ENCODE measurements around the gene CD6. TPM values are rescaled to one million over a fixed set of nuclear protein-coding genes. Genes with fewer than 3 reads are reported as not detected.

Gene CD6
- total and polyA plus RNA-seq, 8 donors = 1.1 to 2.8 (median 1.4) TPM; not detected in 2

- peaks cover 6 to 50% (median 27%) of the 10 kb centered on the region in 4 donors for H3K4me1 ChIP-seq
- WGBS, 5 donors = 45 to 62% (median 54%) methylated on average over 7 of the region's 7 CpGs
- H3K4me3 ChIP-seq = no peak overlapping the region
- no peak for TF ChIP-seq POLR2AphosphoS5 (IDR thresholded peaks at IDR 0.05)
- no peak for TF ChIP-seq POLR2A (IDR thresholded peaks at IDR 0.05)
- TF ChIP-seq EP300 (IDR thresholded peaks at IDR 0.05) = no peak
- no peak for TF ChIP-seq CTCF (IDR thresholded peaks at IDR 0.05)
- no peaks in the 10 kb centered on the region for H3K36me3 ChIP-seq
- DNase-seq = peak; percentile 57 to 76
- peak overlapping the region in 1 of 5 donors; percentile 14 for H3K27ac ChIP-seq
- H3K9me3 ChIP-seq = no peaks in the 10 kb centered on the region
- intact Hi-C loops (cut with DNase I; ENCODE audit: low total_unique reads) = no loop called here
- peaks cover 0 to 17% (median 0%) of the 10 kb centered on the region in 3 donors for H3K27me3 ChIP-seq
Observed at GRCh38 chr11:61028135-61028729, 56.8 kb downstream of the CD6 start.

GRCh38 chr11:61032824-61033223, 61.3 kb downstream of the CD6 start:
- H3K36me3 ChIP-seq = no peaks in the 10 kb centered on the region
- intact Hi-C loops (cut with DNase I; ENCODE audit: low total_unique reads) = no loop called here
- H3K27ac ChIP-seq = peak overlapping the region in 1 of 5 donors; percentile 38
- no peaks in the 10 kb centered on the region for H3K27me3 ChIP-seq
- WGBS, 5 donors = 88 to 97% (median 96%) methylated on average over 2 of the region's 2 CpGs
- H3K4me1 ChIP-seq = peaks cover 0 to 39% (median 13%) of the 10 kb centered on the region in 4 donors
- H3K9me3 ChIP-seq = no peaks in the 10 kb centered on the region
- DNase-seq = no peak
- TF ChIP-seq POLR2AphosphoS5 (IDR thresholded peaks at IDR 0.05) (no peak), POLR2A (IDR thresholded peaks at IDR 0.05) (no peak), CTCF (IDR thresholded peaks at IDR 0.05) (no peak), EP300 (IDR thresholded peaks at IDR 0.05) (no peak)
- H3K4me3 ChIP-seq = no peak overlapping the region

GRCh38 chr11:61033417-61033816, 61.9 kb downstream of the CD6 start:
- no peaks in the 10 kb centered on the region for H3K9me3 ChIP-seq
- no peaks in the 10 kb centered on the region for H3K27me3 ChIP-seq
- DNase-seq = no peak
- peaks cover 0 to 35% (median 8%) of the 10 kb centered on the region in 4 donors for H3K4me1 ChIP-seq
- no peak overlapping the region for H3K27ac ChIP-seq
- no peak overlapping the region for H3K4me3 ChIP-seq
- 87 to 98% (median 93%) methylated on average over 4 of the region's 4 CpGs for WGBS, 5 donors
- intact Hi-C loops (cut with DNase I; ENCODE audit: low total_unique reads) = no loop called here
- no peaks in the 10 kb centered on the region for H3K36me3 ChIP-seq
- TF ChIP-seq POLR2A (IDR thresholded peaks at IDR 0.05) (no peak), POLR2AphosphoS5 (IDR thresholded peaks at IDR 0.05) (no peak), EP300 (IDR thresholded peaks at IDR 0.05) (no peak), CTCF (IDR thresholded peaks at IDR 0.05) (no peak)

- peaks cover 0 to 33% (median 5%) of the 10 kb centered on the region in 4 donors for H3K4me1 ChIP-seq
- DNase-seq = peak in 1 of 2 donors; percentile 57
- no peaks in the 10 kb centered on the region for H3K9me3 ChIP-seq
- no peak overlapping the region for H3K4me3 ChIP-seq
- intact Hi-C loops (cut with DNase I; ENCODE audit: low total_unique reads) = no loop called here
- H3K36me3 ChIP-seq = no peaks in the 10 kb centered on the region
- H3K27ac ChIP-seq = no peak overlapping the region
- TF ChIP-seq POLR2AphosphoS5 (IDR thresholded peaks at IDR 0.05) (no peak), POLR2A (IDR thresholded peaks at IDR 0.05) (no peak), CTCF (IDR thresholded peaks at IDR 0.05) (no peak), EP300 (IDR thresholded peaks at IDR 0.05) (no peak)
- WGBS, 5 donors = 68 to 86% (median 81%) methylated on average over 4 of the region's 4 CpGs
- H3K27me3 ChIP-seq = no peaks in the 10 kb centered on the region
Observed at GRCh38 chr11:61034111-61034510, 62.6 kb downstream of the CD6 start.

All from stomach (tissue), 9 donors.